Neural progenitor cell (in vitro differentiated cells): ENCODE results near the gene FAS. TPM values are rescaled to one million over a fixed set of nuclear protein-coding genes. Genes with fewer than 3 reads are reported as not detected.

Experiments
- DNase-seq: peaks from one replicate; pipeline ENCODE4 v3.0.0-alpha.2; 2016; ENCODE audit warnings: low spot score
- H2AFZ ChIP-seq: fragments of 200-600 bp; sonication (generic); replicated peaks from 2 replicates; pipeline ENCODE4 v1.6.1; 2016; ENCODE audit warnings: antibody characterized with exemption
- H3F3A ChIP-seq: fragments of 200-600 bp; sonication (generic); 2 replicates; pipeline ENCODE4 v1.6.1; 2016; ENCODE audit warnings: antibody characterized with exemption, low read depth
- H3K27ac ChIP-seq: fragments of 200-600 bp; sonication (generic); 2 replicates; pipeline ENCODE4 v1.5.1; 2016; ENCODE audit warnings: mild to moderate bottlenecking
- H3K27me3 ChIP-seq: fragments of 200-600 bp; sonication (generic); 2 replicates; pipeline ENCODE4 v1.6.1; 2016; ENCODE audit warnings: mild to moderate bottlenecking, moderate library complexity
- H3K36me3 ChIP-seq: fragments of 200-600 bp; sonication (generic); 2 replicates; pipeline ENCODE4 v1.5.1; 2016
- H3K4me1 ChIP-seq: fragments of 200-600 bp; sonication (generic); 2 replicates; pipeline ENCODE4 v1.6.1; 2016; ENCODE audit warnings: mixed run types
- H3K4me2 ChIP-seq: fragments of 200-600 bp; sonication (generic); 2 replicates; pipeline ENCODE4 v1.6.1; 2016
- H3K4me3 ChIP-seq: fragments of 200-600 bp; sonication (generic); 2 replicates; pipeline ENCODE4 v1.5.1; 2016
- H3K79me2 ChIP-seq: fragments of 200-600 bp; sonication (generic); 2 replicates; pipeline ENCODE4 v1.6.1; 2016; ENCODE audit warnings: low read depth
- H3K9ac ChIP-seq: fragments of 200-600 bp; sonication (generic); 2 replicates; pipeline ENCODE4 v1.6.1; 2016
- H3K9me3 ChIP-seq: fragments of 200-600 bp; sonication (generic); 2 replicates; pipeline ENCODE4 v1.5.1; 2016; ENCODE audit warnings: low read depth
- H4K20me1 ChIP-seq: fragments of 200-600 bp; sonication (generic); 2 replicates; pipeline ENCODE4 v1.6.1; 2016; ENCODE audit warnings: low read depth
- H3K27ac Mint-ChIP-seq: 3 replicates; pipeline ENCODE4 v1.8.0; 2021; ENCODE audit warnings: mixed read lengths
- H3K27me3 Mint-ChIP-seq: 2 replicates; pipeline ENCODE4 v1.8.0; 2022; ENCODE audit warnings: low read depth, mild to moderate bottlenecking, inconsistent platforms, moderate library complexity, mixed read lengths; ENCODE audit not compliant: insufficient read depth
- H3K36me3 Mint-ChIP-seq: 3 replicates; pipeline ENCODE4 v1.8.0; 2021; ENCODE audit warnings: mixed read lengths
- H3K4me1 Mint-ChIP-seq: 3 replicates; pipeline ENCODE4 v1.8.0; 2021; ENCODE audit warnings: mixed read lengths
- H3K4me3 Mint-ChIP-seq: 3 replicates; pipeline ENCODE4 v1.8.0; 2021; ENCODE audit warnings: mild to moderate bottlenecking, moderate library complexity, mixed read lengths
- H3K9me3 Mint-ChIP-seq: 3 replicates; pipeline ENCODE4 v1.8.0; 2020; ENCODE audit warnings: mixed read lengths
- EZH2 ChIP-seq: fragments of 200-600 bp; sonication (generic); IDR thresholded peaks from 2 replicates; pipeline ENCODE4 v1.6.1; 2017; ENCODE audit warnings: antibody characterized with exemption, mild to moderate bottlenecking, moderate library complexity
- EZH2phosphoT487 ChIP-seq: fragments of 200-600 bp; sonication (generic); IDR thresholded peaks from 2 replicates; pipeline ENCODE4 v1.6.1; 2017; ENCODE audit warnings: antibody characterized with exemption
- total RNA-seq: library from RNA; depleted of rRNA; stranded (reverse); fragments of >200 nt; gene quantifications from 2 replicates; pipeline ENCODE4 v1.2.3, GENCODE V29; 2015; ENCODE audit warnings: low replicate concordance
- TF ChIP-seq, protein P1 (sequence below): fragments of 200-600 bp; sonication (generic); IDR thresholded peaks from 2 replicates; pipeline ENCODE4 v1.5.1; 2017; ENCODE audit warnings: antibody characterized with exemption, mild to moderate bottlenecking

The FAS gene
- total RNA-seq, 1 donor from 2014 or later = 11.1 TPM

DNA sequence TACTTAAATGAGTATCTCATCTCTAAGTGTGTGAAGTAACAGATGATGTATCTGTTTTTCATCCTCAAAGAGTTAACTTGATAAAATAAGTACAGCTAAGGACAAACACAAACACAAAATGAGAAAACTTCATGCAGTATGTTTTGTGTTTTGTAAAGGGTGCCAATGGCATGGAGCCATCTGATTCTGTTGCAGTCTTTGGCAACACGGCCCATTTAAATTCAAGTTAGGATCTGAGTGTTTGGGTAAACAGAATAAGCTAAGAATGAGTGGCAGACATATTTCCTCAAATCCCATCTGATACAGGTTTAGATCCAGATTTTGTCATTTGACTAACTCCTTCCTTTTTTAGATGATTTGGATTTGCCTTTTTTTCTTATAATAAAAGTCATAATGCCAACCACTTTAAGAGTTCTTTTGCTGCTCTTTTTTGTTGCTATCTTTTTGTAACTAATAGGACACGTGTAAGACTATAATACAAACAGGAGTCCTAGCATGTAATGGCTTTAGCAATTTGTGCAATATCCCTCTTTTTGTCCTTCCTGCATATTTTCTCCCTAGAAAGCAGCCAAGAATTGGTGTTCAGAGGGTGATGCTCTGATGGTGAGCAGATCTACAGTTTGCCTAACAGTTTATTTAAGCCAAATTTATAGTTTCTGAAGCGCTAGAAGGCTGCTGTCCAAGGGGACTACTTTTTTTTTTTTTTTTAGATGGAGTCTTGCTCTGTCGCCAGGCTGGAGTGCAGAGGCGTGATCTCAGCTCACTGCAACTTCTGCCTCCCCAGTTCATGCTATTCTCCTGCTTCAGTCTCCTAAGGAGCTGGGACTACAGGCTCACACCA, 19.2 kb upstream of the FAS start:
- no peak overlapping the region for H3K9ac ChIP-seq
- H3K27me3 ChIP-seq = no peaks in the 10 kb centered on the region
- TF ChIP-seq, protein P1, sequence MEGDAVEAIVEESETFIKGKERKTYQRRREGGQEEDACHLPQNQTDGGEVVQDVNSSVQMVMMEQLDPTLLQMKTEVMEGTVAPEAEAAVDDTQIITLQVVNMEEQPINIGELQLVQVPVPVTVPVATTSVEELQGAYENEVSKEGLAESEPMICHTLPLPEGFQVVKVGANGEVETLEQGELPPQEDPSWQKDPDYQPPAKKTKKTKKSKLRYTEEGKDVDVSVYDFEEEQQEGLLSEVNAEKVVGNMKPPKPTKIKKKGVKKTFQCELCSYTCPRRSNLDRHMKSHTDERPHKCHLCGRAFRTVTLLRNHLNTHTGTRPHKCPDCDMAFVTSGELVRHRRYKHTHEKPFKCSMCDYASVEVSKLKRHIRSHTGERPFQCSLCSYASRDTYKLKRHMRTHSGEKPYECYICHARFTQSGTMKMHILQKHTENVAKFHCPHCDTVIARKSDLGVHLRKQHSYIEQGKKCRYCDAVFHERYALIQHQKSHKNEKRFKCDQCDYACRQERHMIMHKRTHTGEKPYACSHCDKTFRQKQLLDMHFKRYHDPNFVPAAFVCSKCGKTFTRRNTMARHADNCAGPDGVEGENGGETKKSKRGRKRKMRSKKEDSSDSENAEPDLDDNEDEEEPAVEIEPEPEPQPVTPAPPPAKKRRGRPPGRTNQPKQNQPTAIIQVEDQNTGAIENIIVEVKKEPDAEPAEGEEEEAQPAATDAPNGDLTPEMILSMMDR = no peak
- no peak for TF ChIP-seq EZH2phosphoT487
- no peak for TF ChIP-seq EZH2
- H3F3A ChIP-seq = no peaks in the 10 kb centered on the region
- no peak for DNase-seq
- no peak overlapping the region for H3K4me3 ChIP-seq
- H3K79me2 ChIP-seq = no peaks in the 10 kb centered on the region
- H3K36me3 ChIP-seq = no peaks in the 10 kb centered on the region
- no peak overlapping the region for H3K4me2 ChIP-seq
- H3K27ac Mint-ChIP-seq = no peak overlapping the region
- H3K4me3 Mint-ChIP-seq = no peak overlapping the region
- no peaks in the 10 kb centered on the region for H4K20me1 ChIP-seq
- no peaks in the 10 kb centered on the region for H3K27me3 Mint-ChIP-seq
- no peaks in the 10 kb centered on the region for H3K36me3 Mint-ChIP-seq
- no peaks in the 10 kb centered on the region for H3K9me3 Mint-ChIP-seq
- H3K4me1 Mint-ChIP-seq = no peaks in the 10 kb centered on the region
- H3K4me1 ChIP-seq = no peaks in the 10 kb centered on the region
- no peaks in the 10 kb centered on the region for H3K9me3 ChIP-seq
- no peak overlapping the region for H3K27ac ChIP-seq
- no peak overlapping the region for H2AFZ ChIP-seq

DNA sequence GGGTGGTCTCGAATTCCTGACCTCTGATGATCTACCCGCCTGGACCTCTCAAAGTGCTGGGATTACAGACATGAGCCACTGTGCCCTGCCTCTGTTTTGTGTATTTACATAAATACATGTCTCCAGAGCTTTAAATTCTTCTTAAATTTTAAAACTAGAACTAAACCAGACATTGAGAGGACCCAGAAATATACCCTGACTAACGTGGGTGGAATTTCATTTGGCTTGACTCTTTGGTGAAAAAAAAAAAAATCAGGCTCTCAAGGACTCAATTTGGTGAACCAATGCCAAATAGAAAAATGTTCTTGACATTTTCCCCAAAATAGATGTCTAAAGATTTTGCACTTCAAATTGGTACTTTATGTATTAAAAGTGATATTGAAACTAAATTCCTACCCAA, 16.6 kb upstream of the FAS start:
- Histone ChIP-seq H3K4me3 (no peak overlapping the region), H3K4me2 (no peak overlapping the region), H3K9me3 (no peaks in the 10 kb centered on the region), H3F3A (no peaks in the 10 kb centered on the region), H3K27ac (no peak overlapping the region), H3K4me1 (no peaks in the 10 kb centered on the region), H2AFZ (no peak overlapping the region), H3K27me3 (no peaks in the 10 kb centered on the region), H4K20me1 (no peaks in the 10 kb centered on the region), H3K36me3 (no peaks in the 10 kb centered on the region), H3K79me2 (no peaks in the 10 kb centered on the region), H3K9ac (no peak overlapping the region)
- Mint-ChIP-seq H3K36me3 (no peaks in the 10 kb centered on the region), H3K27me3 (no peaks in the 10 kb centered on the region), H3K4me3 (no peak overlapping the region), H3K9me3 (no peaks in the 10 kb centered on the region), H3K27ac (no peak overlapping the region), H3K4me1 (peaks cover 1% of the 10 kb centered on the region)
- DNase-seq = no peak
- TF ChIP-seq, protein P1 = no peak
- TF ChIP-seq EZH2phosphoT487 = no peak
- no peak for TF ChIP-seq EZH2

DNA sequence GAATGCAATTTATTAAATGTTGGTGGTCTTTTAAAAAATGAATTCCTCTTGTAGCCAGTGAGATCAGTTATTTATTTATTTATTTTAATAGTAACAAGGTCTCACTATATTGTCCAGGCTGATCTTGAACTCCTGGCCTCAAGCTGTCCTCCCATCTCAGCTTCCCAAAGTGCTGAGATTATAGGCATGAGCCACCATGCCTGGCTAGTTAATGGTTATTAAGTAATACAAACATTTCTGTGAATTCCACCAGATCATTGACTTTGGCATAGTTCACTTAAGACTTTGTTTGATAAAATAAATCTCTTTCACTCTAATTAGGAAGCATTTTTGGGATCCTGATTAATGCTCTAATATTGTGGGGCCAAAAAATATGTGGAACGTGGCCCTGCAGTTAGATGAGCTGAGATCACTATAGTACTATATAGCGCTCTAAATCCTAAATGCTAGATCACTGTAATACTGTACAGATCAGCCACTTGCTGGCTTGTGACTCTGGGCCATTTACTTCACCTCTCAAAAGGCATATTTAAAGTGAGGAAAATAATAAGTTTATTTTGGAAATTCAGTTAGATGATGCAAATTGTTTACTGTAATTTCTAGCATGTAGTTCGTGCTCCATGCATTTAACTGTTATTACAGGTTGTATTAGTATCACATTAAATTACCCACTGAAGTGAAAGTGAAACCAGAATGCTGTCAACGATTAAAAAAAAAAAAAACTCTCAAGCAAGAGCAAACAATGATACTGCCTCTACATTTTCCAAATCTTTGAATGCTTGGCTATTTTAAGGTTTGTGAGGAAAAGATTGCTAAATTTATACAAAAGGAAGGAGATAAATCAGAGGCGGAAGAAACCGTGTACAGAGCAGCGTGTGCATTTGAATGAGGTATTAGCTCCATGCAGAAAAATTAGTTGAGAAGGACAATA, 15.9 kb upstream of the FAS start:
- no peaks in the 10 kb centered on the region for H3K9me3 ChIP-seq
- no peaks in the 10 kb centered on the region for H3K4me1 ChIP-seq
- Mint-ChIP-seq H3K4me3 (no peak overlapping the region), H3K4me1 (peaks cover 4% of the 10 kb centered on the region), H3K27ac (no peak overlapping the region), H3K27me3 (no peaks in the 10 kb centered on the region), H3K36me3 (no peaks in the 10 kb centered on the region), H3K9me3 (no peaks in the 10 kb centered on the region)
- H3K79me2 ChIP-seq = no peaks in the 10 kb centered on the region
- no peaks in the 10 kb centered on the region for H3K27me3 ChIP-seq
- no peak overlapping the region for H3K27ac ChIP-seq
- H3K4me2 ChIP-seq = no peak overlapping the region
- DNase-seq = no peak
- H2AFZ ChIP-seq = no peak overlapping the region
- H3F3A ChIP-seq = no peaks in the 10 kb centered on the region
- TF ChIP-seq EZH2phosphoT487 = no peak
- TF ChIP-seq EZH2 = no peak
- TF ChIP-seq, protein P1 = no peak
- H3K36me3 ChIP-seq = no peaks in the 10 kb centered on the region
- no peaks in the 10 kb centered on the region for H4K20me1 ChIP-seq
- H3K4me3 ChIP-seq = no peak overlapping the region
- H3K9ac ChIP-seq = no peak overlapping the region
